ENCODE results near the gene RABEPK.
A peak's percentile ranks its signal among the peaks of the same experiment; 100 is the strongest.
"Not testable (repeated sequence)": the region's sequence is repeated elsewhere in the genome, so short reads cannot be mapped to it uniquely, and the experiment has no call there.

Gene RABEPK

GRCh38 chr9:125204477-125204876, 4.1 kb downstream of the RABEPK start:
- no peak overlapping the region for H3K4me3 ChIP-seq (ENCODE audit: low read depth, low read length)
- TF ChIP-seq CTCF (IDR thresholded peaks at IDR 0.05; ENCODE audit: low read depth, low read length): no peak

GRCh38 chr9:125214186-125214585, 13.8 kb downstream of the RABEPK start:
- no peak overlapping the region for H3K4me3 ChIP-seq (ENCODE audit: low read depth, low read length)
- no peak for TF ChIP-seq CTCF (IDR thresholded peaks at IDR 0.05; ENCODE audit: low read depth, low read length)

GRCh38 chr9:125218621-125219020, 18.3 kb downstream of the RABEPK start:
- H3K4me3 ChIP-seq (ENCODE audit: low read depth, low read length): no peak overlapping the region
- no peak for TF ChIP-seq CTCF (IDR thresholded peaks at IDR 0.05; ENCODE audit: low read depth, low read length)

- not testable (repeated sequence) for H3K4me3 ChIP-seq (ENCODE audit: low read depth, low read length)
These were observed 24.5 kb downstream of the RABEPK start for GRCh38 chr9:125224858-125225257.

- H3K4me3 ChIP-seq (ENCODE audit: low read depth, low read length): no peak overlapping the region
- TF ChIP-seq CTCF (IDR thresholded peaks at IDR 0.05; ENCODE audit: low read depth, low read length): no peak
These were observed 27.4 kb downstream of the RABEPK start for GRCh38 chr9:125227761-125228160.

- no peak for TF ChIP-seq CTCF (IDR thresholded peaks at IDR 0.05; ENCODE audit: low read depth, low read length)
- no peak overlapping the region for H3K4me3 ChIP-seq (ENCODE audit: low read depth, low read length)
These were observed 33.3 kb downstream of the RABEPK start for GRCh38 chr9:125233678-125234077.

- not testable (repeated sequence) for H3K4me3 ChIP-seq (ENCODE audit: low read depth, low read length)
These were observed 33.8 kb downstream of the RABEPK start for GRCh38 chr9:125234099-125234498.

GRCh38 chr9:125235804-125236519, 35.6 kb downstream of the RABEPK start:
- no peak for TF ChIP-seq CTCF (IDR thresholded peaks at IDR 0.05; ENCODE audit: low read depth, low read length)
- H3K4me3 ChIP-seq (ENCODE audit: low read depth, low read length): 0 out of 2 replicates have a peak overlapping the region, but pooled peaks have one; percentile 12

GRCh38 chr9:125236520-125237159, 36.3 kb downstream of the RABEPK start:
- H3K4me3 ChIP-seq (ENCODE audit: low read depth, low read length): 0 out of 2 replicates have a peak overlapping the region, but pooled peaks have one; percentile 12

Measured in WI38 (cell line).